ENCODE measurements around the gene HTN3. TPM values are rescaled to one million over a fixed set of nuclear protein-coding genes. Genes with fewer than 3 reads are reported as not detected.
A peak's percentile ranks its signal among the peaks of the same experiment; 100 is the strongest.

HTN3 gene
- total RNA-seq, 1 experiment from 2014 or later: not detected

DNA sequence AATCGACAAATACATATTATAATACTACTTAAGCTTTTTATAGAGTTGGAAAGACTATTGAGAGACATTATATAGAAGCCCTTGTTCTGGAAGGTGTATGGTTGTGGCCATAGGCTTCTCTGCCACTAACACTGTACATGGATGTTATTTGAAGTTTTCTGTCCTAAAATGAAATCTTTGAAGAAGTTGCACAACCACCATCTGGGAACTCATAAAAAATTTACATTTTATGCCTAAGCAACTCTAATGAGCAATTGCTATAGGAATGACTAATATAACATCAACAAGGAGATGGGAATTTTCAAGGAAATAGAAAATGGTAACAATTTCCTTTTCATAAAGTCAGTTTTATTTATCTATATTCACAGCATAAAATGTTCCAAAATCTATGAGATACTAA, 29.4 kb downstream of the HTN3 start:
- H3K4me3 Mint-ChIP-seq (ENCODE audit: unreplicated experiment): no peak overlapping the region
- no peak overlapping the region for H3K4me3 ChIP-seq (ENCODE audit: low read depth, low read length)
- H3K4me1 ChIP-seq: peaks cover 7% of the 10 kb centered on the region; the same call in 1 of the 2 replicates
- peaks cover 5% of the 10 kb centered on the region for H3K9me3 ChIP-seq
- H3K27ac Mint-ChIP-seq (ENCODE audit: unreplicated experiment): no peak overlapping the region
- H3K36me3 ChIP-seq (ENCODE audit: control insufficient read depth, insufficient read depth, low read length): no peaks in the 10 kb centered on the region
- BruUV-seq (replicated peaks): no TSS peak
- H3K36me3 Mint-ChIP-seq (ENCODE audit: insufficient read depth, unreplicated experiment): no peaks in the 10 kb centered on the region
- no peak for TF ChIP-seq CTCF (IDR thresholded peaks at IDR 0.05; ENCODE audit: insufficient read depth in 1 of 2, low read depth in 1 of 2, low read length in 1 of 2, severe bottlenecking in 1 of 2, unreplicated experiment in 1 of 2)
- no peak for DNase-seq
- ChIA-PET POLR2A (no interaction called here), CTCF (no interaction called here)
- H3K9me3 Mint-ChIP-seq (ENCODE audit: unreplicated experiment): no peaks in the 10 kb centered on the region
- peaks cover 18% of the 10 kb centered on the region for H3K4me1 Mint-ChIP-seq (ENCODE audit: low read depth, unreplicated experiment)
- intact Hi-C loops (cut with micrococcal nuclease; ENCODE audit: unreplicated experiment): loop anchor here (2.0 kb wide), 1 partner anchor 67 kb away; no protein-coding TSS in a partner anchor
- H3K27me3 ChIP-seq (replicated peaks; ENCODE audit: control insufficient read depth, insufficient read depth, low read length): no peaks in the 10 kb centered on the region
- H3K27me3 Mint-ChIP-seq (ENCODE audit: insufficient read depth, unreplicated experiment): no peaks in the 10 kb centered on the region

DNA sequence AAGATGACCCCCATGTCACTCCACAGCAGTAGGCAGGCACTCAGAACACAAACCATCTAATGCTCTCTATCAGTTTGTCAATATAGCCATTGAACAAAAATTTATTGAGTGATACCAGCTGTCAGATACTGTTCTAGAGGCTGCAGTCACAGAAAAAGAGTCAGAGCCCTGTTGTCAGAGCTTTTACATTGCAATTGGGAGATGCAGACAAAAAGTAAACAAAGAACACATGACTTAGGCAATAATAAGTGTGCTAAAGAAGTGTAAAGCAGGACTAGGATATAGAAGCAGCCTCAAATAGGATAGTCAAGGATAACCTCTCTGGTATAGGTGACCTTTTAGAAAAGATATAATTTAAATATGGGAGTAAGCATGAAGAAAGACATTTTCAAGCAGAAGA, 30.9 kb downstream of the HTN3 start:
- no TSS peak for BruUV-seq (replicated peaks)
- ChIA-PET CTCF (no interaction called here), POLR2A (no interaction called here)
- H3K36me3 Mint-ChIP-seq (ENCODE audit: insufficient read depth, unreplicated experiment): no peaks in the 10 kb centered on the region
- peaks cover 18% of the 10 kb centered on the region for H3K4me1 Mint-ChIP-seq (ENCODE audit: low read depth, unreplicated experiment)
- Histone ChIP-seq H3K9me3 (peaks cover 5% of the 10 kb centered on the region), H3K36me3 (ENCODE audit: control insufficient read depth, insufficient read depth, low read length) (no peaks in the 10 kb centered on the region), H3K4me3 (ENCODE audit: low read depth, low read length) (no peak overlapping the region), H3K4me1 (peaks cover 7% of the 10 kb centered on the region; the same call in 1 of the 2 replicates), H3K27me3 (replicated peaks; ENCODE audit: control insufficient read depth, insufficient read depth, low read length) (no peaks in the 10 kb centered on the region)
- intact Hi-C loops (cut with micrococcal nuclease; ENCODE audit: unreplicated experiment): loop anchor here (1.0 to 2.0 kb wide), 2 partner anchors 68 to 123 kb away; no protein-coding TSS in a partner anchor
- H3K9me3 Mint-ChIP-seq (ENCODE audit: unreplicated experiment): no peaks in the 10 kb centered on the region
- H3K27ac Mint-ChIP-seq (ENCODE audit: unreplicated experiment): peak overlapping the region; percentile 71
- TF ChIP-seq CTCF (IDR thresholded peaks at IDR 0.05; ENCODE audit: insufficient read depth in 1 of 2, low read depth in 1 of 2, low read length in 1 of 2, severe bottlenecking in 1 of 2, unreplicated experiment in 1 of 2): no peak
- no peak overlapping the region for H3K4me3 Mint-ChIP-seq (ENCODE audit: unreplicated experiment)
- no peaks in the 10 kb centered on the region for H3K27me3 Mint-ChIP-seq (ENCODE audit: insufficient read depth, unreplicated experiment)
- peak; percentile 42 to 58 for DNase-seq

DNA sequence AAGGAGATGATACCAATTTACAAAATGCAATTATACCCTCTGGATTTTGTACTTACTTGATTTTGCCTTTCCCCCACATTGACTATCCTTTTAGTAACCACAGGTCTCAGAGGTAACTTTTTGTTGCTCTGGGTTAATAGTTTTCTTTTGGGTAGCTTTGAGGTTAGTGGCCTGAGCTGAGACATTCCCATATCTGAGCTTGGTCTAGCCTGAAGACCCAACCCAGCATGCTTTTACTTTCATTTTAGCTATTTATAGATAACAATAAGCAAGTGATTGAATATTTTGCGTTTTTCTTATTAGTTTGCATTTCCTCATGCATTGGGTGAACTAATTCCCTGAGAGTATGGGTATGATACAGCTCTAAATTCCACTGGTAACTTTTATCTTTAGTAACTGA, 33.7 kb downstream of the HTN3 start:
- ChIA-PET CTCF (no interaction called here), POLR2A (no interaction called here)
- Mint-ChIP-seq H3K27ac (ENCODE audit: unreplicated experiment) (no peak overlapping the region), H3K4me1 (ENCODE audit: low read depth, unreplicated experiment) (peaks cover 32% of the 10 kb centered on the region), H3K9me3 (ENCODE audit: unreplicated experiment) (peaks cover 17% of the 10 kb centered on the region), H3K27me3 (ENCODE audit: insufficient read depth, unreplicated experiment) (no peaks in the 10 kb centered on the region), H3K36me3 (ENCODE audit: insufficient read depth, unreplicated experiment) (no peaks in the 10 kb centered on the region), H3K4me3 (ENCODE audit: unreplicated experiment) (no peak overlapping the region)
- no peaks in the 10 kb centered on the region for H3K9me3 ChIP-seq
- H3K27me3 ChIP-seq (replicated peaks; ENCODE audit: control insufficient read depth, insufficient read depth, low read length): no peaks in the 10 kb centered on the region
- H3K4me1 ChIP-seq: peaks cover 12% of the 10 kb centered on the region
- intact Hi-C loops (cut with micrococcal nuclease; ENCODE audit: unreplicated experiment): no loop called here
- no TSS peak for BruUV-seq (replicated peaks)
- no peak for DNase-seq
- TF ChIP-seq CTCF (IDR thresholded peaks at IDR 0.05; ENCODE audit: insufficient read depth in 1 of 2, low read depth in 1 of 2, low read length in 1 of 2, severe bottlenecking in 1 of 2, unreplicated experiment in 1 of 2): no peak
- no peaks in the 10 kb centered on the region for H3K36me3 ChIP-seq (ENCODE audit: control insufficient read depth, insufficient read depth, low read length)
- H3K4me3 ChIP-seq (ENCODE audit: low read depth, low read length): no peak overlapping the region

All from Caco-2 (cell line).